HFFc6 (cell line): ENCODE data around the gene NPAS1. TPM values are rescaled to one million over a fixed set of nuclear protein-coding genes. Genes with fewer than 3 reads are reported as not detected.

Experiments used
- DNase-seq: peaks from one replicate; pipeline ENCODE4 v3.0.0-alpha.2; 2018
- H3K27ac Mint-ChIP-seq: 2 replicates; pipeline ENCODE4 v1.8.0; 2020; ENCODE audit warnings: mild to moderate bottlenecking, mixed read lengths
- H3K27me3 Mint-ChIP-seq: 2 replicates; pipeline ENCODE4 v1.8.0; 2021; ENCODE audit warnings: mild to moderate bottlenecking, moderate library complexity, mixed read lengths; ENCODE audit not compliant: insufficient read depth
- H3K36me3 Mint-ChIP-seq: 2 replicates; pipeline ENCODE4 v1.8.0; 2021; ENCODE audit warnings: low read depth, mixed read lengths
- H3K4me1 Mint-ChIP-seq: 2 replicates; pipeline ENCODE4 v1.8.0; 2020; ENCODE audit warnings: low read depth, mixed read lengths
- H3K4me3 Mint-ChIP-seq: 2 replicates; pipeline ENCODE4 v1.8.0; 2020; ENCODE audit warnings: mild to moderate bottlenecking, moderate library complexity, mixed read lengths
- H3K9me3 Mint-ChIP-seq: 2 replicates; pipeline ENCODE4 v1.8.0; 2020; ENCODE audit warnings: mild to moderate bottlenecking, mixed read lengths
- CTCF ChIP-seq: fragments of 200-600 bp; sonication (generic); IDR thresholded peaks from 2 replicates; pipeline ENCODE4 v1.5.0; 2021; ENCODE audit warnings: antibody characterized with exemption, mild to moderate bottlenecking
- total RNA-seq, 6 experiments: library from RNA; stranded (reverse); fragmentation: NEBNext Ultra II Directional; extraction: Animal tissue kit (Norgen Biotek cat#: 25700); gene quantifications; 2 replicates in 1 of 6; 3 replicates in 5 of 6; pipeline ENCODE4 v1.2.3, GENCODE V29; 2021

NPAS1 gene
- total RNA-seq, 6 experiments from 2014 or later: 2.2 to 11.5 (median 3.6) TPM

DNA sequence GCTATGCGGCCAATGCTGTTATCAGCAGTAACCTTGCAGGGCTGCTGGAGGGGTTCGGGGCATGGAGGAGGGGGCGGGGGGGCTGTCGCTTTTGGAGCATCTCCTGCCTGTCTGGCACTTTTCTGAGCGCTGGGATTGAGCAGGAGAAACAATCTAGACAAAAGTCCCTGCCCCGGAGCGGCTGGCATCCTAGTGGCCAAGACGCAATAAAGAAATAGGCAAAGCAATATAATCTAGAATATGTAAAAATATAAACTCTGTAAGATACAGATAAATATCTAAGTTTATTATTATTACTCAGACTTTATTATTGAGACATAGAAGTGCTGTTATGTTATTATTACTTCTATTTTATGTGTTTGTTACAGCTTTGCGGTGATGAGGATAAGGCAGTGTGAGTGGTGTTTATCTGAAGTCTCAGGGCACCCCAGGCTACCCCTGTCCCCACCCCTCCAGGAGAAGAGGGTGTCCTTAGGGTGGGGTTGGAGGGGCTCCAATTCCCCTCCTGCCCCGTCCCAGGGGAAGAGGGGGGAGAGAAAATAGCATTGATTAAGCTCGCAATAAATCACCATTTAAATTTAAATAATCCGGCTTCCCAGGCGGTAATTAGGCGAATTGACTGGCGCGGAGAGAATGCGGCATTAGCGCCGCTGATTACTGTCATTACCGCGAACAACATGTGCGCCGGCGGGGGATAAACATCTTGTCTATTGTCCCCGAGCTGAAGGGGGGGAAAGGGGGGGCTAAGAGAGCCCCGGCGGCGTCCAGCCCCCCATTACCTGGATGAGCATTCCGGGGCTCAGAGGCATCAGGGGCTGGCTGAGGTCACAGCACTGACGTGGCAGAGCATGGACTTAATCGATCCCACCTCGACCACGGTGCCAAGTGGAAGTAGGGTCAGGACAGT, 3.2 kb downstream of the NPAS1 start:
- no peak for DNase-seq
- no peak overlapping the region for H3K27ac Mint-ChIP-seq
- no peaks in the 10 kb centered on the region for H3K9me3 Mint-ChIP-seq
- H3K4me3 Mint-ChIP-seq: no peak overlapping the region
- peak; percentile 25; the same call in 1 of the 2 replicates for TF ChIP-seq CTCF
- H3K36me3 Mint-ChIP-seq: peaks cover 4% of the 10 kb centered on the region; the same call in 1 of the 2 replicates
- H3K27me3 Mint-ChIP-seq: peaks cover 26% of the 10 kb centered on the region
- peaks cover 8% of the 10 kb centered on the region; the same call in 1 of the 2 replicates for H3K4me1 Mint-ChIP-seq

- peaks cover 4% of the 10 kb centered on the region; the same call in 1 of the 2 replicates for H3K36me3 Mint-ChIP-seq
- no peak for DNase-seq
- peaks cover 26% of the 10 kb centered on the region for H3K27me3 Mint-ChIP-seq
- no peak for TF ChIP-seq CTCF
- peaks cover 8% of the 10 kb centered on the region; the same call in 1 of the 2 replicates for H3K4me1 Mint-ChIP-seq
- no peak overlapping the region for H3K27ac Mint-ChIP-seq
- H3K9me3 Mint-ChIP-seq: no peaks in the 10 kb centered on the region
- H3K4me3 Mint-ChIP-seq: no peak overlapping the region
These were observed 3.8 kb downstream of the NPAS1 start for GRCh38 chr19:47023448-47023794.

- DNase-seq: no peak
- TF ChIP-seq CTCF: no peak
- Mint-ChIP-seq H3K27ac (no peak overlapping the region), H3K4me1 (peaks cover 8% of the 10 kb centered on the region; the same call in 1 of the 2 replicates), H3K27me3 (peaks cover 20% of the 10 kb centered on the region), H3K9me3 (no peaks in the 10 kb centered on the region), H3K36me3 (peaks cover 4% of the 10 kb centered on the region; the same call in 1 of the 2 replicates), H3K4me3 (no peak overlapping the region)
These were observed 4.9 kb downstream of the NPAS1 start for GRCh38 chr19:47024502-47024901.

- Mint-ChIP-seq H3K36me3 (peaks cover 4% of the 10 kb centered on the region; the same call in 1 of the 2 replicates), H3K27me3 (peaks cover 19% of the 10 kb centered on the region), H3K4me1 (peaks cover 8% of the 10 kb centered on the region; the same call in 1 of the 2 replicates), H3K4me3 (no peak overlapping the region), H3K27ac (no peak overlapping the region), H3K9me3 (no peaks in the 10 kb centered on the region)
- DNase-seq: no peak
- no peak for TF ChIP-seq CTCF
These were observed 6.5 kb downstream of the NPAS1 start for GRCh38 chr19:47026156-47026555.

GRCh38 chr19:47026889-47027288, 7.3 kb downstream of the NPAS1 start:
- peaks cover 19% of the 10 kb centered on the region for H3K27me3 Mint-ChIP-seq

More at GRCh38 chr19:47026889-47027288, 7.3 kb downstream of the NPAS1 start:
- H3K9me3 Mint-ChIP-seq: no peaks in the 10 kb centered on the region
- no peak overlapping the region for H3K4me3 Mint-ChIP-seq
- no peak overlapping the region for H3K27ac Mint-ChIP-seq
- H3K36me3 Mint-ChIP-seq: peaks cover 4% of the 10 kb centered on the region; the same call in 1 of the 2 replicates
- peaks cover 8% of the 10 kb centered on the region; the same call in 1 of the 2 replicates for H3K4me1 Mint-ChIP-seq
- DNase-seq: no peak
- TF ChIP-seq CTCF: no peak
